HepG2 (cell line): ENCODE results near the gene NCMAP. TPM values are rescaled to one million over a fixed set of nuclear protein-coding genes. Genes with fewer than 3 reads are reported as not detected.

ENCODE experiments used
- FOXP1 ChIP-seq, 2 experiments: fragments of 450-650 bp in 1 of 2; IDR thresholded peaks; 2 replicates each; pipeline ENCODE4 v1.6.1; 2017 to 2018; ENCODE audit warnings: antibody characterized with exemption in 1 of 2
- GABPA ChIP-seq, 2 experiments: IDR thresholded peaks; 2 replicates each; pipeline ENCODE4 v1.6.1; 2011 to 2016; ENCODE audit warnings: low read depth in 2 of 2, low read length in 1 of 2, missing biosample characterization in 1 of 2, missing genetic modification characterization in 1 of 2
- KLF16 ChIP-seq, 2 experiments: sonication (generic) in 1 of 2; formaldehyde crosslinking in 1 of 2; IDR thresholded peaks; 2 replicates each; pipeline versions ENCODE4 v1.6.1 to v1.8.0; 2016 to 2023; ENCODE audit warnings: missing genetic modification reagents in 2 of 2, missing compliant biosample characterization in 1 of 2
- NAIF1 ChIP-seq: sonication (generic); formaldehyde crosslinking; IDR thresholded peaks from 2 replicates; pipeline ENCODE4 v1.5.0; 2020; ENCODE audit warnings: mild to moderate bottlenecking, missing genetic modification reagents, borderline replicate concordance
- PHF21A ChIP-seq: sonication (generic); formaldehyde crosslinking; IDR thresholded peaks from 2 replicates; pipeline ENCODE4 v1.5.0; 2020; ENCODE audit warnings: mild to moderate bottlenecking, missing genetic modification reagents
- PLRG1 ChIP-seq: fragments of 450-650 bp; conservative IDR thresholded peaks from 2 replicates; pipeline ENCODE4 v1.6.1; 2016
- RFXANK ChIP-seq: IDR thresholded peaks from 2 replicates; pipeline ENCODE4 v1.6.1; 2016
- SOX13 ChIP-seq, 3 experiments: fragments of 450-650 bp in 1 of 3; sonication (generic) in 1 of 3; formaldehyde crosslinking in 1 of 3; IDR thresholded peaks in 2 of 3; conservative IDR thresholded peaks in 1 of 3; 2 replicates each; pipeline versions ENCODE4 v1.5.0 to v1.6.1; 2016 to 2020; ENCODE audit warnings: antibody characterized with exemption in 1 of 3, mild to moderate bottlenecking in 1 of 3, missing compliant biosample characterization in 1 of 3, missing genetic modification reagents in 1 of 3, moderate library complexity in 1 of 3
- ZFP90 ChIP-seq: sonication (generic); formaldehyde crosslinking; IDR thresholded peaks from 2 replicates; pipeline ENCODE4 v1.8.0; 2022; ENCODE audit warnings: missing genetic modification reagents, mild to moderate bottlenecking, inconsistent platforms, borderline replicate concordance
- ZNF34 ChIP-seq: sonication (generic); formaldehyde crosslinking; IDR thresholded peaks from 2 replicates; pipeline ENCODE4 v1.4.0; 2020; ENCODE audit warnings: mild to moderate bottlenecking, missing genetic modification reagents, borderline replicate concordance
- ZNF383 ChIP-seq: sonication (generic); formaldehyde crosslinking; IDR thresholded peaks from 2 replicates; pipeline ENCODE4 v1.4.0; 2020; ENCODE audit warnings: missing genetic modification reagents, mild to moderate bottlenecking, borderline replicate concordance
- ZNF530 ChIP-seq: sonication (generic); formaldehyde crosslinking; IDR thresholded peaks from 2 replicates; pipeline ENCODE4 v1.5.0; 2020; ENCODE audit warnings: low read depth, mild to moderate bottlenecking, missing genetic modification reagents
- ZNF557 ChIP-seq: sonication (generic); formaldehyde crosslinking; IDR thresholded peaks from 2 replicates; pipeline ENCODE4 v1.4.0; 2020; ENCODE audit warnings: missing genetic modification reagents
- ZNF644 ChIP-seq: IDR thresholded peaks from 2 replicates; pipeline ENCODE4 v1.6.1; 2016; ENCODE audit warnings: low read depth
- ZSCAN9 ChIP-seq: IDR thresholded peaks from 2 replicates; pipeline ENCODE4 v1.6.1; 2016; ENCODE audit warnings: borderline replicate concordance
- polyA plus RNA-seq, 8 experiments: library from polyadenylated mRNA; depleted of rRNA in 3 of 8; stranded (reverse) in 7 of 8; unstranded in 1 of 8; fragments of >200 nt; fragmentation: Illumina TruSeq in 4 of 8; extraction: Trizol in 4 of 8; gene quantifications; 2 replicates each; pipeline versions ENCODE4 v1.2.1 to v1.2.3, GENCODE V29; 2011 to 2016; ENCODE audit warnings: low read depth in 4 of 8, missing spikeins in 1 of 8, mixed read lengths in 1 of 8; ENCODE audit not compliant: insufficient read depth in 1 of 8
- total RNA-seq, 5 experiments: library from RNA; depleted of rRNA; stranded (reverse); fragments of >200 nt; fragmentation: Illumina TruSeq; extraction: Trizol; gene quantifications; 2 replicates each; pipeline ENCODE4 v1.2.3, GENCODE V29; 2016; ENCODE audit warnings: low read depth in 1 of 5
- TF ChIP-seq, protein P1 (sequence below): sonication (generic); formaldehyde crosslinking; IDR thresholded peaks from 2 replicates; pipeline ENCODE4 v1.4.0; 2020; ENCODE audit warnings: missing genetic modification reagents
- TF ChIP-seq, protein P2 (sequence below): sonication (generic); formaldehyde crosslinking; IDR thresholded peaks from 2 replicates; pipeline ENCODE4 v1.4.0; 2020; ENCODE audit warnings: missing genetic modification reagents
- TF ChIP-seq, protein P3 (sequence below): sonication (generic); formaldehyde crosslinking; IDR thresholded peaks from 2 replicates; pipeline ENCODE4 v1.8.0; 2022; ENCODE audit warnings: missing genetic modification reagents, mild to moderate bottlenecking, inconsistent platforms, borderline replicate concordance
- TF ChIP-seq, protein P4 (sequence below): sonication (generic); formaldehyde crosslinking; IDR thresholded peaks from 2 replicates; pipeline ENCODE4 v1.4.0; 2020; ENCODE audit warnings: mild to moderate bottlenecking, missing genetic modification reagents

The NCMAP gene
- total and polyA plus RNA-seq, 2 of the 13 experiments (the other 11 are each of a cell fraction or from before 2014, with no cell fraction given) = 2.7 to 20.0 TPM

DNA sequence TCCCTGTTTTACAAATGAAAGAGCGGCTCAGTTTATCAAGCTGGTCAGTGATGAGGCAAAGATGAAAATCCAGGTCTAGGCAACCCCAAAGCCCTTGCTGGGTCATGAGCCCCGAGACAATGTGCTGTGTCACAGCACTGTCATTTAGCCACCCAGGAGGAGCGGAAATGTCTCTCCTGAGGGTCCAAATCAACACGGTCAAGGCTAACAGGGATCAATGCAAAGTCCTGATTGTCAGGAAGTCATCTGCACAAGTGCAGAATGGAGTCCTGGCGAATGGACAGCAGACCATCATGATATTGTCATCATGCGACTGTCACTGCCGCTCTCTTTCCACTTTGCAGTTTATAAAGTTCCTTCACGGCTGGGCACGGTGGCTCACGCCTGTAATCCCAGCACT is 30.2 kb downstream of the NCMAP start (continued):
- TF ChIP-seq, protein P1, sequence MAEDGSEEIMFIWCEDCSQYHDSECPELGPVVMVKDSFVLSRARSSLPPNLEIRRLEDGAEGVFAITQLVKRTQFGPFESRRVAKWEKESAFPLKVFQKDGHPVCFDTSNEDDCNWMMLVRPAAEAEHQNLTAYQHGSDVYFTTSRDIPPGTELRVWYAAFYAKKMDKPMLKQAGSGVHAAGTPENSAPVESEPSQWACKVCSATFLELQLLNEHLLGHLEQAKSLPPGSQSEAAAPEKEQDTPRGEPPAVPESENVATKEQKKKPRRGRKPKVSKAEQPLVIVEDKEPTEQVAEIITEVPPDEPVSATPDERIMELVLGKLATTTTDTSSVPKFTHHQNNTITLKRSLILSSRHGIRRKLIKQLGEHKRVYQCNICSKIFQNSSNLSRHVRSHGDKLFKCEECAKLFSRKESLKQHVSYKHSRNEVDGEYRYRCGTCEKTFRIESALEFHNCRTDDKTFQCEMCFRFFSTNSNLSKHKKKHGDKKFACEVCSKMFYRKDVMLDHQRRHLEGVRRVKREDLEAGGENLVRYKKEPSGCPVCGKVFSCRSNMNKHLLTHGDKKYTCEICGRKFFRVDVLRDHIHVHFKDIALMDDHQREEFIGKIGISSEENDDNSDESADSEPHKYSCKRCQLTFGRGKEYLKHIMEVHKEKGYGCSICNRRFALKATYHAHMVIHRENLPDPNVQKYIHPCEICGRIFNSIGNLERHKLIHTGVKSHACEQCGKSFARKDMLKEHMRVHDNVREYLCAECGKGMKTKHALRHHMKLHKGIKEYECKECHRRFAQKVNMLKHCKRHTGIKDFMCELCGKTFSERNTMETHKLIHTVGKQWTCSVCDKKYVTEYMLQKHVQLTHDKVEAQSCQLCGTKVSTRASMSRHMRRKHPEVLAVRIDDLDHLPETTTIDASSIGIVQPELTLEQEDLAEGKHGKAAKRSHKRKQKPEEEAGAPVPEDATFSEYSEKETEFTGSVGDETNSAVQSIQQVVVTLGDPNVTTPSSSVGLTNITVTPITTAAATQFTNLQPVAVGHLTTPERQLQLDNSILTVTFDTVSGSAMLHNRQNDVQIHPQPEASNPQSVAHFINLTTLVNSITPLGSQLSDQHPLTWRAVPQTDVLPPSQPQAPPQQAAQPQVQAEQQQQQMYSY (CRISPR knock-in tag) = no peak
- TF ChIP-seq ZNF383 (CRISPR knock-in tag) = no peak
- TF ChIP-seq KLF16 (CRISPR knock-in tag; IDR thresholded peaks at IDR 0.05) = no peak
- TF ChIP-seq ZNF34 (CRISPR knock-in tag) = no peak
- TF ChIP-seq SOX13 (IDR thresholded peaks at IDR 0.05) = no peak
- TF ChIP-seq SOX13 (CRISPR knock-in tag; conservative IDR thresholded peaks at IDR 0.05 in 1 of 2, IDR thresholded peaks at IDR 0.05 in 1 of 2) = peak in 1 of 2 experiments; percentile 32; a peak in 1 of 4 replicates
- no peak for TF ChIP-seq FOXP1 (IDR thresholded peaks at IDR 0.05)
- TF ChIP-seq FOXP1 (CRISPR knock-in tag; IDR thresholded peaks at IDR 0.05) = no peak
- no peak for TF ChIP-seq ZSCAN9 (CRISPR knock-in tag)
- no peak for TF ChIP-seq RFXANK (CRISPR knock-in tag)
- TF ChIP-seq ZNF557 (CRISPR knock-in tag) = no peak
- TF ChIP-seq, protein P2, sequence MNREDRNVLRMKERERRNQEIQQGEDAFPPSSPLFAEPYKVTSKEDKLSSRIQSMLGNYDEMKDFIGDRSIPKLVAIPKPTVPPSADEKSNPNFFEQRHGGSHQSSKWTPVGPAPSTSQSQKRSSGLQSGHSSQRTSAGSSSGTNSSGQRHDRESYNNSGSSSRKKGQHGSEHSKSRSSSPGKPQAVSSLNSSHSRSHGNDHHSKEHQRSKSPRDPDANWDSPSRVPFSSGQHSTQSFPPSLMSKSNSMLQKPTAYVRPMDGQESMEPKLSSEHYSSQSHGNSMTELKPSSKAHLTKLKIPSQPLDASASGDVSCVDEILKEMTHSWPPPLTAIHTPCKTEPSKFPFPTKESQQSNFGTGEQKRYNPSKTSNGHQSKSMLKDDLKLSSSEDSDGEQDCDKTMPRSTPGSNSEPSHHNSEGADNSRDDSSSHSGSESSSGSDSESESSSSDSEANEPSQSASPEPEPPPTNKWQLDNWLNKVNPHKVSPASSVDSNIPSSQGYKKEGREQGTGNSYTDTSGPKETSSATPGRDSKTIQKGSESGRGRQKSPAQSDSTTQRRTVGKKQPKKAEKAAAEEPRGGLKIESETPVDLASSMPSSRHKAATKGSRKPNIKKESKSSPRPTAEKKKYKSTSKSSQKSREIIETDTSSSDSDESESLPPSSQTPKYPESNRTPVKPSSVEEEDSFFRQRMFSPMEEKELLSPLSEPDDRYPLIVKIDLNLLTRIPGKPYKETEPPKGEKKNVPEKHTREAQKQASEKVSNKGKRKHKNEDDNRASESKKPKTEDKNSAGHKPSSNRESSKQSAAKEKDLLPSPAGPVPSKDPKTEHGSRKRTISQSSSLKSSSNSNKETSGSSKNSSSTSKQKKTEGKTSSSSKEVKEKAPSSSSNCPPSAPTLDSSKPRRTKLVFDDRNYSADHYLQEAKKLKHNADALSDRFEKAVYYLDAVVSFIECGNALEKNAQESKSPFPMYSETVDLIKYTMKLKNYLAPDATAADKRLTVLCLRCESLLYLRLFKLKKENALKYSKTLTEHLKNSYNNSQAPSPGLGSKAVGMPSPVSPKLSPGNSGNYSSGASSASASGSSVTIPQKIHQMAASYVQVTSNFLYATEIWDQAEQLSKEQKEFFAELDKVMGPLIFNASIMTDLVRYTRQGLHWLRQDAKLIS (CRISPR knock-in tag) = no peak
- no peak for TF ChIP-seq PLRG1
- no peak for TF ChIP-seq NAIF1 (CRISPR knock-in tag)
- TF ChIP-seq, protein P3, sequence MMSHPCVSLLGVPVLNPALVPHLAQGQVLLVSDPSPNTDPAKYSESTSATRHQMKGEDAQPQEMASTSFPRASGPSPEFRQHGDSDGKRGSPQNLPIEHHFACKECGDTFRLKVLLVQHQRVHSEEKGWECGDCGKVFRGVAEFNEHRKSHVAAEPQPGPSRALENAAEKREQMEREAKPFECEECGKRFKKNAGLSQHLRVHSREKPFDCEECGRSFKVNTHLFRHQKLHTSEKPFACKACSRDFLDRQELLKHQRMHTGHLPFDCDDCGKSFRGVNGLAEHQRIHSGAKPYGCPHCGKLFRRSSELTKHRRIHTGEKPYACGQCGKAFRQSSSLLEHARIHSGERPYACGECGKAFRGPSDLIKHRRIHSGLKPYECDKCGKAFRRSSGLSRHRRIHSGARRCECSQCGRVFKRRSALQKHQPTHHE (CRISPR knock-in tag) = no peak
- no peak for TF ChIP-seq ZNF530
- TF ChIP-seq, protein P4, sequence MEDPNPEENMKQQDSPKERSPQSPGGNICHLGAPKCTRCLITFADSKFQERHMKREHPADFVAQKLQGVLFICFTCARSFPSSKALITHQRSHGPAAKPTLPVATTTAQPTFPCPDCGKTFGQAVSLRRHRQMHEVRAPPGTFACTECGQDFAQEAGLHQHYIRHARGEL = no peak
- TF ChIP-seq GABPA (IDR thresholded peaks at IDR 0.05; ENCODE audit: low read depth, low read length) = peak; percentile 9; the same call in 1 of the 2 replicates
- no peak for TF ChIP-seq GABPA (CRISPR knock-in tag; IDR thresholded peaks at IDR 0.05; ENCODE audit: low read depth)
- TF ChIP-seq PHF21A (CRISPR knock-in tag) = no peak
- TF ChIP-seq ZFP90 (CRISPR knock-in tag) = no peak
- TF ChIP-seq ZNF644 = no peak
- TF ChIP-seq, all 625 proteins: peak for 41
